ENCODE measurements around the gene CABP5. TPM values are rescaled to one million over a fixed set of nuclear protein-coding genes. Genes with fewer than 3 reads are reported as not detected.

Gene CABP5
- total RNA-seq, 1 experiment from 2014 or later, result not detected

GRCh38 chr19:47992070-47992469 lies 51.8 kb downstream of the CABP5 start, which contains the start of gene BSPH1:
Gene BSPH1 (minus strand): TSS chr19:47992170. CDS start chr19:47992081, 89 bp downstream.
- H2BK15ac ChIP-seq (ENCODE audit: low read depth, low read length), result no peak within 1 kb of the TSS
- no peaks in the 10 kb centered on the region for H3K9me3 ChIP-seq (ENCODE audit: control insufficient read depth, low read depth, low read length)
- Mint-ChIP-seq H3K27me3 (ENCODE audit: low read depth) (peaks cover 7% of the 10 kb centered on the region), H3K27ac (no peak within 1 kb of the TSS), H3K4me3 (no peak within 1 kb of the TSS), H3K4me1 (peaks cover 7 to 8% of the 10 kb centered on the region in 2 experiments; a peak in 2 of 4 replicates), H3K9me3 (no peaks in the 10 kb centered on the region), H3K36me3 (ENCODE audit: insufficient read depth in 1 of 3, low read depth in 3 of 3) (no peaks in the 10 kb centered on the region)
- H3T11ph ChIP-seq (ENCODE audit: low read length), result no peak within 1 kb of the TSS
- H2BK12ac ChIP-seq (ENCODE audit: insufficient read length, low read depth, low read length), result no peak within 1 kb of the TSS
- H3K4me2 ChIP-seq (ENCODE audit: insufficient read depth, insufficient read length, low read length), result no peak within 1 kb of the TSS
- no peak within 1 kb of the TSS for H3K18ac ChIP-seq (ENCODE audit: insufficient read length, low read depth, low read length)
- no CpG with 5 or more reads among the region's 2 CpGs for WGBS (ENCODE audit: extremely low coverage, insufficient read length, low lambda C conversion rate)
- no peak within 1 kb of the TSS for H2BK20ac ChIP-seq (ENCODE audit: low read depth, low read length, poor library complexity, severe bottlenecking)
- DNase-seq, result no peak
- no peaks in the 10 kb centered on the region for H3K27me3 ChIP-seq (ENCODE audit: insufficient read depth, low read length)
- H3K4me1 ChIP-seq (ENCODE audit: insufficient read depth, low read length), result no peaks in the 10 kb centered on the region
- H3K4ac ChIP-seq (ENCODE audit: low read depth, low read length), result no peak within 1 kb of the TSS
- H4K5ac ChIP-seq (ENCODE audit: insufficient read length, low read depth, low read length), result no peak within 1 kb of the TSS
- no peak within 1 kb of the TSS for H3K27ac ChIP-seq (ENCODE audit: insufficient read length, low read depth, low read length)
- H2BK120ac ChIP-seq (ENCODE audit: low read depth, low read length, poor library complexity, severe bottlenecking), result no peak within 1 kb of the TSS
- no peak within 1 kb of the TSS for H2AK5ac ChIP-seq (ENCODE audit: insufficient read length, low read length)
- H4K8ac ChIP-seq (replicated peaks; ENCODE audit: insufficient read length, low read depth, low read length), result peak within 1 kb of the TSS; percentile 55
- H3K79me2 ChIP-seq (ENCODE audit: insufficient read depth, low read length), result no peaks in the 10 kb centered on the region
- H3K79me1 ChIP-seq (ENCODE audit: insufficient read depth, low read depth, low read length, poor library complexity, severe bottlenecking), result no peaks in the 10 kb centered on the region
- H2BK5ac ChIP-seq (ENCODE audit: insufficient read length, low read length), result no peak within 1 kb of the TSS
- H2AFZ ChIP-seq (ENCODE audit: low read length), result no peak within 1 kb of the TSS
- no peaks in the 10 kb centered on the region for H3K23me2 ChIP-seq (ENCODE audit: insufficient read length, low read depth, low read length, poor library complexity, severe bottlenecking)
- no peak for TF ChIP-seq CTCF (conservative IDR thresholded peaks at IDR 0.05)
- H4K20me1 ChIP-seq (ENCODE audit: control insufficient read depth, insufficient read depth, insufficient read length), result no peaks in the 10 kb centered on the region
- no peak within 1 kb of the TSS for H3K56ac ChIP-seq (ENCODE audit: insufficient read length, low read depth, low read length)
- H3K9ac ChIP-seq (ENCODE audit: extremely low read depth, insufficient read length, low read length), result no peak within 1 kb of the TSS
- no peak within 1 kb of the TSS for H4K91ac ChIP-seq (ENCODE audit: insufficient read length, low read depth, low read length)
- no peak within 1 kb of the TSS for H3K23ac ChIP-seq (ENCODE audit: insufficient read length, low read depth, low read length)
- H3K14ac ChIP-seq (ENCODE audit: insufficient read depth, low read length), result no peak within 1 kb of the TSS
